GM19238 (cell line): ENCODE results near the gene TSSK1B.
"Not testable (repeated sequence)": the region's sequence is repeated elsewhere in the genome, so short reads cannot be mapped to it uniquely, and the experiment has no call there.

ENCODE experiments used
- DNase-seq: peaks from one replicate; pipeline ENCODE4 v3.0.0; 2011; ENCODE audit warnings: low spot score; ENCODE audit not compliant: insufficient read length

TSSK1B gene

GRCh38 chr5:113434889-113435288 lies at the start of gene TSSK1B:
Gene TSSK1B, minus strand, starts transcription at chr5:113434989. Its CDS starts 150 bp downstream, at chr5:113434839.
- DNase-seq, result no peak

DNA sequence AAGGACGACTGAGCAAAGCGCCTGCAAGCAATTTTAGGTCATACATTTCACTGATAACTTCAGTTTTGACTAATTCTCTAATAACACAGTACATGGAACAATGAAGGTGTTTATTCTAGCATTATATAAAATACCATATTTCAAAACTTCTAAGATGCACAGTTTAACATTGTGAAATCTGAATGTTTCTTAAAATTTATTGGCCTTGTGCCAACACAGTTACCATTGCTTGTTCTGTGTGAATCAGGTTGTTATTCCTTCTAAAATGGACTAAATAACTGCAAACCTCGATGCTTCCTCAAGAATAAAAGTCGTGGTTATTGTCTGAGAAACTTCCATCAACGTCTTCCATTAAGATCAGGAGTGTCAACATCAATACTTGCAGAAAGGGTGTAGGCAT lies 45.5 kb upstream of the TSSK1B start:
- no peak for DNase-seq

DNA sequence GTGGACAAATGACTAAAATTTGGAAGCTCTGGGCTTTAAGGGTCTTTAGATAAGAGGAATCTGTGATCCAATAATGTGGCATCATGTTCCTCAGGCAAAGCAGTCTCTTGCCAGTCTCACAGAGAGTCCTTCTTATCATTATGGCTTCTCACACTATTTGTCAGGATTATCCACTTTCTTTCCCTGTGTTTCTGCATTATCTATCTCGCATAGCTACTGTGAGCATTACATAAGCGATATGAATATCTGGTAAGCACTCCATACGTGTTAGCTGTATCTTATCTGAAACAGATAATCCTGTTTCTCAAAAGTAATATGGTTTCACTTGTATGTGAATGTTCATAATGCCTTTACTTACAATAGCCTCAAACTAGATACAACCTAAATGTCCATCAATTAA lies 43.9 kb upstream of the TSSK1B start:
- DNase-seq, result no peak

DNA sequence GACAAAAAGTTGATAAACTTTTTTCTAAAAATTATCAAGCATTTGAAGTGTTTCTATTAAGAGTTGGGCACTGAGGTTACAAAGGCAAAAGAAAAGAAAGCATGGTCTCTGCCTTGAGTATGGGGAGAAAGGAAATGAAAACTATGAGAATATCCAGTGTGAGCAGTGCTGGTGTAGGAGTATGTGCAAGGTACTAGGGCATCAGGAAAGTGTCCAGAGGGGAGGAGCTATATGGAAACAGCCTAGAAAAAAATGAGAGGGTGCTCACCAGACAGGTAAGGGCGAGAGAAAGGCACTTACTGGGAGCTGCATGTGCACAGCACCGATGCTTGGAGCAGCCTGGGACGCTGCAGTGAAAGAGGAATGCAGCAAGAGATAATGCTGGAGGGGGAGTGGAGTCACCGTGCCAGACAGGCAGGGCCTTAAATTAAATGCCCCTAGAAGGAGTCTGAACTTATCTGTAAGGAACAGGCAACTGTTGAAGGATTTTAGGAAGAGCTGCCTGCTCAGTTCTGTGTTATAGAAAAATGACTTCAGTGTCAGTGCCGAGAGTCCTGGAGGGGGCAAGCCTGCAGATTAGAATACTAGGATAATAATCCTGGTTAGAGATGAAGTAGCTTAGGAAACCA lies 39.4 kb upstream of the TSSK1B start:
- no peak for DNase-seq

- DNase-seq, result no peak
These were observed 28.2 kb upstream of the TSSK1B start for GRCh38 chr5:113463032-113463431.

DNA sequence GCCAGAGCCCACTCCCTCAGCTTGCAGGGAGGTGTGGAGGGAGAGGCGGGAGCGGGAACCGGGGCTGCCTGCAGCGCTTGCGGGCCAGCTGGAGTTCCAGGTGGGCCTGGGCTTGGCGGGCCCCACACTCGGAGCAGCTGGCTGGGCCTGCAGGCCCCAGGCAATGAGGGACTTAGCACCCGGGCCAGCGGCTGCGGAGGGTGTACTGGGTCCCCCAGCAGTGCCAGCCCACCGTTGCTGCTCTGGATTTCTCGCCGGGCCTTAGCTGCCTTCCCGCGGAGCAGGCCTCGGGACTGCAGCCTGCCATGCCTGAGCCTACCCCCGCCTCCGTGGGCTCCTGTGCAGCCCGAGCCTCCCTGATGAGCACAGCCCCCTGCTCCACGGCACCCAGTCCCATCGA lies 22.3 kb upstream of the TSSK1B start:
- not testable (repeated sequence) for DNase-seq

- DNase-seq, result no peak
These were observed 18.2 kb upstream of the TSSK1B start for GRCh38 chr5:113452941-113453340.

GRCh38 chr5:113451797-113452196 lies 17.0 kb upstream of the TSSK1B start:
- no peak for DNase-seq

DNA sequence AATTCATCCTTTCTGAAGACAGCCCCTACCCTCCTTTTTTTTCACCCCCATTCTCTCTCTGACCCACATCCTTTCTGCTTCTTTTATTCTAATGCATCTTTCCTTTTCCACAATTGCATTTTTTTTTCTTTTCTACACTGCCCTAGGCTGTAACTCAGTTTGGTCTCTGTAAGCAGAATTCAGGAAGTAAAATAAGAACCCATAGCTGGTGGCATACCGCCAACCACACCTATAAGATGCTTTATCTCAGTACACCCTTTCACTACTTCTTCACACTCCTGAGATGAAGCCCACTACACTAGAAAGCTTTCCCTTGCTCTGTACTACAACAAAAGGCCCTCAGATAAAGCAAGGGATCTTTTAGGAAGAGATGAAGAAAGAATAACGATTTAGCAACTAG lies 16.1 kb upstream of the TSSK1B start:
- DNase-seq, result no peak

GRCh38 chr5:113450462-113450861 lies 15.7 kb upstream of the TSSK1B start:
- DNase-seq, result no peak

DNA sequence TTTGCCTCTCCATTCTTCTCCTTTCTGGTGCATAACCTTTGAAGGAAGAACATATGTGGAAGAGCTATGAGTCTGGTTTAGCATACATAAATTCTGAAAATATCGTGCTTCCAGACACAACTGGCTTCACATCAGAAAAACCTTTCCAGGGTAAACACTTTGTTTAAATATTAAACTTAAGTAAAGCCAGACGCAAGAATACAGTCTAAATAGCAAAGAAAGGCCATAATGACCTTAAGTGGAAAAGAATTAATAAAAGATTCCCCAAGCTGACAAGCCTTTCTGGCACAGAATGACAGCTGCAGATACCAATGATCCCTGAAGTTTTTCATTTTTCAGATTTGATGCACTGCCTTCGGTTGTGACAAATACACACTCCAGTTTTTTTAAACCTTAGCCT lies 13.5 kb upstream of the TSSK1B start:
- DNase-seq, result no peak

DNA sequence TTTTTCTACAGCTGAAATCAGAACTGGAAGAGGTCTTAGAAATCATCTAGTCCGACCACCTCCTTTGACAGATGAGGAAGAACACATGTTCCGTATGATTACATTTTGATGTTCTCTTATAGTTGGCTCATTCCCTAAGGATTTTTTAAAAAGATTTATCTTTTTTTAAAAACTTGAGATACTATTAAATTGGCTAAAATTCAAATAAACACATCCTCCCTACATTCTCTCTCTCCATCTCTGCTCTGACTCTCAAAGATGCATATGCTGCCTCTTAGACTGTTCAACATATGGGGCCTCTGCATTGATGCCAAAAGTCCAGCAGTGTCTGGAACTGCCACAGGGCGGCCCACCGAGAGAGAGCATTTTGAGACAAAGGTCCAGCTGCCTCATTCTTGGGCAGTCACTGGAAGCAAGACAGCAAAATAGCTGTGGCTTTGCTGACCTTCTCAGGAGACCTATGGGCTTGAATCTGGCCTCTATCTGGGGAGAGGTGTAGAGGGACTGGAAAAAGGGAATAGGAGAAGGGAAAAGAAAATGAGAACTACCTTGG lies 12.8 kb upstream of the TSSK1B start:
- DNase-seq, result no peak

- DNase-seq, result no peak
These were observed 11.7 kb upstream of the TSSK1B start for GRCh38 chr5:113446358-113446927.

- DNase-seq, result no peak
These were observed 2.3 kb upstream of the TSSK1B start for GRCh38 chr5:113437111-113437510.

GRCh38 chr5:113435575-113435974 lies 786 bp upstream of the TSSK1B start:
- no peak for DNase-seq

DNA sequence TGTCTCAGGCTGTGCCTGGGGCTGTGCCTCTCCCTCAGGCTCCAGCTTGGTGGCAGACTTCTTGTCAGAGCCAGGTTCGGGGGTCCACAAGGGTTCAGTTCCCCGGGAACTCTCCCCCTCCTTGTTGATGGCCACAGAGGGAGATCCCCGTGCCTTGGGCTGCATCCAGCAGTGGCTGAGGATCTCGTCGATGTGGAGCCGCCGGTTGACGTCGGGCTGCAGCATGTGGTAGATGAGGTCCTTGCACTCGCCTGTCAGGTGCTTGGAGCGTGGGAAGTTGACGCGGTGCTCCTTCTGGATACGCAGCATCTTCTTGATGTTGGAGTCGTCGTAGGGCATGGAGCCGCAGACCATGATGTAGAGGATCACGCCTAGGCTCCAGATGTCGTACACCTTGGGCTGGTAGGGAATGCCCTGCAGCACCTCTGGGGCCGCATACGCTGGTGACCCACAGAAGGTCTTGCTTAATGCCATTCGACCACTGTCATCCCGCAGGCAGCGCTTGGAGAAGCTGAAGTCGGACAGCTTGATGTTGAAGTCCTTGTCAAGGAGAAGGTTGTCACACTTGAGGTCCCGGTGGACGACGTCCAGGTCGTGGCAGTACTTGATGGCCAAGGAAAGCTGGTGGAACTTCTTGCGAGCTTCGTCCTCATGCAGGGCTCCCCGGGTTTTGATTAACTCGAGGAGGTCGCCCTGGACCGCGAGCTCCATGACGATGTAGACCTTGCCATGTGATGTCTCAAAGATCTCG lies 752 bp downstream of the TSSK1B start:
- no peak for DNase-seq

DNA sequence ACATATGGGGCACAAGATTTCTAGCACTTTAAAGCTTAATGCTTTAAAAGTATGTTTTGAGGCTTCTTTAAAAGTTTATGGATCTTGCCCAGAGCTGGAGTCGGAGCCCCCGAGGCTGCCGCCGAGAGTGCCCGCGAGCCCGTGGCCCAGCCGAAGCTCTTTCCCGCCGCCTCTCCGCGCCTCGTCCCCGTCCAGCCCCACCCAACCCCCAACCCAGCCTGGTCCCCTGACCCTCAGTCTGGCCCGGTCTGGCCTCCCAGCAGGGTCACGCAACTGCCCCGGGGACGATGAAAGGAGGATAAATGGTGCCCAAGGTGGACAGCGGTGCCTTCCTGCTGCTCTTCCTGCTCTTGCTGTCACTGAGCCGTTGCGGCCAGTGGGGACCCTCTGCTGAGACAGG lies 1.7 kb downstream of the TSSK1B start:
- no peak for DNase-seq

DNA sequence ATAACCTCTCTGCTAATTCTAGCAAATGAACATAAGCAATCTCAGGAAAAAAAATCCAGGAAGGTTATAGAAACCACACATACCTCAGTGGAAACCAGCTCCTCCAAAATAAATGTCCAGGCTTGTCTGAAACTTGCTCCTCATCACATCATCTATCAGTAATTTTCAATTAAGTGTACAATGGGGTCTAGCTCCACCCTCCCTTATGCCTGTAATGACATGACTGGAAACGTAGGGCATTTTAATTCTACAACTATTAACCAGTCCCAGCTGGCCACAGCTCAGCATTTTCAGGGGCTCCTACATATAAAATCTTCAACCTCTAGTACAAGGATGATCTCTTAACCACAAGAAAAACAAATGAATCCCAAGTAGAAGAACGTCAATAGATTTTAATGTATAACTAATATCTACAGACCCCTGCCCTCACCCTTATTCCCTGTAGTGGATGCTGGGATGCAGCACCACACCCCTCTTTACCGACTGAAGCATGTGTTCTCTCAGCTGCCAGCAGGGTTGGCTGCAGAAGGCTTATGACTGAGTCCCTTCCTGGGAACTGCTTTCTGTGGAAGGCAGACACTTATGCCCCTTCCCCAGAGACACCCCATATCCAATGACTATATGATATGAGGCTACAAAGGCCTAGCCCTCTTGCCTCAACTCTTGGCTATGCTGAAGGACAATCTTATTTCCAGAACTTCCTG lies 6.8 kb downstream of the TSSK1B start:
- no peak for DNase-seq

GRCh38 chr5:113425909-113426308 lies 8.9 kb downstream of the TSSK1B start:
- DNase-seq, result no peak

DNA sequence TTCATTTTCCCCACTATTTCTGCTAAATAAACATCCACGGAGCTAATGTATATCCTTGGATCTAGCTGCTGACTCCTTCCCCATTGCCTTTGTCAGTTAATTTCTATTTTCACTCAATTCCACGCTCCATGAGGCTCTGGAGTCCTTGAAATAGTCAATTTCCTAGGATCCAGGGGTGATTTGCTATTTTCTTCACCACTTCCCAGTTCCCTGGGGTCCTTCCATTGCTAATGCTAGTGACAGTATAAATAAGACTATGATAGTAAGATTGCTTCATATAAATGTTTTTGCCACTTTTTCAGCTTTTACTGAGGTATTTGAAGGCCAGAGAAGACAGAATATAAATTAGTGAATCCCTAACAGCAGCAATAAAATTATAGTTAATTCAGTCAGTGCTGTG lies 13.1 kb downstream of the TSSK1B start:
- DNase-seq, result no peak

- no peak for DNase-seq
These were observed 29.3 kb downstream of the TSSK1B start for GRCh38 chr5:113405530-113405929.

DNA sequence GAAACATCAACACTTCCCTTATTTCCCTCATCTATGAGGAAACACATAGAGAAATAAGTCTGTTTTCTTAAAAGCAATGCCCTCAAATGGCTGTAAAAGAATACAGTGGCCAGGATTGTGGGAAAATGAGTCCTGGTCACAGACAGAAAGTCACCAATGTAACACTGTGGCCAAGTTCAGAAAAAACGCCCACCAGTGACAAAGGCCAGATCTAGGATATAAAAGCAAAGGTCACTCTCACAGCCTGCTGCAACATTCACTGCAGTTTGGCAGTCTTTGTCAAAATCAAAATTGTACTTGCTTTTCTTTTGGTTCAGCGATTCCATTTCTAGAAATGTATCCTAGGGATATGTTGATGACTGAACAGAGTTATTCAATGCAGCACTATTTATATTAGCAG lies 30.5 kb downstream of the TSSK1B start:
- DNase-seq, result no peak
